ENCODE data around the gene CFAP157. TPM values are rescaled to one million over a fixed set of nuclear protein-coding genes. Genes with fewer than 3 reads are reported as not detected.

The CFAP157 gene
- total and polyA plus RNA-seq, 2 of the 13 experiments (the other 11 are each of a cell fraction or from before 2014, with no cell fraction given) = 0.07 TPM; not detected in 1

- TF ChIP-seq, protein P1, sequence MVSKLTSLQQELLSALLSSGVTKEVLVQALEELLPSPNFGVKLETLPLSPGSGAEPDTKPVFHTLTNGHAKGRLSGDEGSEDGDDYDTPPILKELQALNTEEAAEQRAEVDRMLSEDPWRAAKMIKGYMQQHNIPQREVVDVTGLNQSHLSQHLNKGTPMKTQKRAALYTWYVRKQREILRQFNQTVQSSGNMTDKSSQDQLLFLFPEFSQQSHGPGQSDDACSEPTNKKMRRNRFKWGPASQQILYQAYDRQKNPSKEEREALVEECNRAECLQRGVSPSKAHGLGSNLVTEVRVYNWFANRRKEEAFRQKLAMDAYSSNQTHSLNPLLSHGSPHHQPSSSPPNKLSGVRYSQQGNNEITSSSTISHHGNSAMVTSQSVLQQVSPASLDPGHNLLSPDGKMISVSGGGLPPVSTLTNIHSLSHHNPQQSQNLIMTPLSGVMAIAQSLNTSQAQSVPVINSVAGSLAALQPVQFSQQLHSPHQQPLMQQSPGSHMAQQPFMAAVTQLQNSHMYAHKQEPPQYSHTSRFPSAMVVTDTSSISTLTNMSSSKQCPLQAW (CRISPR knock-in tag; IDR thresholded peaks at IDR 0.05) = no peak
- TF ChIP-seq ZNF292 (CRISPR knock-in tag; IDR thresholded peaks at IDR 0.05; ENCODE audit: borderline replicate concordance, low read depth) = no peak
- TF ChIP-seq SRSF4 (IDR thresholded peaks at IDR 0.05; ENCODE audit: low read depth, low read length, poor library complexity, severe bottlenecking) = no peak
- TF ChIP-seq, protein P2, sequence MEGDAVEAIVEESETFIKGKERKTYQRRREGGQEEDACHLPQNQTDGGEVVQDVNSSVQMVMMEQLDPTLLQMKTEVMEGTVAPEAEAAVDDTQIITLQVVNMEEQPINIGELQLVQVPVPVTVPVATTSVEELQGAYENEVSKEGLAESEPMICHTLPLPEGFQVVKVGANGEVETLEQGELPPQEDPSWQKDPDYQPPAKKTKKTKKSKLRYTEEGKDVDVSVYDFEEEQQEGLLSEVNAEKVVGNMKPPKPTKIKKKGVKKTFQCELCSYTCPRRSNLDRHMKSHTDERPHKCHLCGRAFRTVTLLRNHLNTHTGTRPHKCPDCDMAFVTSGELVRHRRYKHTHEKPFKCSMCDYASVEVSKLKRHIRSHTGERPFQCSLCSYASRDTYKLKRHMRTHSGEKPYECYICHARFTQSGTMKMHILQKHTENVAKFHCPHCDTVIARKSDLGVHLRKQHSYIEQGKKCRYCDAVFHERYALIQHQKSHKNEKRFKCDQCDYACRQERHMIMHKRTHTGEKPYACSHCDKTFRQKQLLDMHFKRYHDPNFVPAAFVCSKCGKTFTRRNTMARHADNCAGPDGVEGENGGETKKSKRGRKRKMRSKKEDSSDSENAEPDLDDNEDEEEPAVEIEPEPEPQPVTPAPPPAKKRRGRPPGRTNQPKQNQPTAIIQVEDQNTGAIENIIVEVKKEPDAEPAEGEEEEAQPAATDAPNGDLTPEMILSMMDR (CRISPR knock-in tag; IDR thresholded peaks at IDR 0.05) = peak; percentile 70
- TF ChIP-seq SAP130 (CRISPR knock-in tag; IDR thresholded peaks at IDR 0.05; ENCODE audit: low read depth) = no peak
- TF ChIP-seq, protein P3, sequence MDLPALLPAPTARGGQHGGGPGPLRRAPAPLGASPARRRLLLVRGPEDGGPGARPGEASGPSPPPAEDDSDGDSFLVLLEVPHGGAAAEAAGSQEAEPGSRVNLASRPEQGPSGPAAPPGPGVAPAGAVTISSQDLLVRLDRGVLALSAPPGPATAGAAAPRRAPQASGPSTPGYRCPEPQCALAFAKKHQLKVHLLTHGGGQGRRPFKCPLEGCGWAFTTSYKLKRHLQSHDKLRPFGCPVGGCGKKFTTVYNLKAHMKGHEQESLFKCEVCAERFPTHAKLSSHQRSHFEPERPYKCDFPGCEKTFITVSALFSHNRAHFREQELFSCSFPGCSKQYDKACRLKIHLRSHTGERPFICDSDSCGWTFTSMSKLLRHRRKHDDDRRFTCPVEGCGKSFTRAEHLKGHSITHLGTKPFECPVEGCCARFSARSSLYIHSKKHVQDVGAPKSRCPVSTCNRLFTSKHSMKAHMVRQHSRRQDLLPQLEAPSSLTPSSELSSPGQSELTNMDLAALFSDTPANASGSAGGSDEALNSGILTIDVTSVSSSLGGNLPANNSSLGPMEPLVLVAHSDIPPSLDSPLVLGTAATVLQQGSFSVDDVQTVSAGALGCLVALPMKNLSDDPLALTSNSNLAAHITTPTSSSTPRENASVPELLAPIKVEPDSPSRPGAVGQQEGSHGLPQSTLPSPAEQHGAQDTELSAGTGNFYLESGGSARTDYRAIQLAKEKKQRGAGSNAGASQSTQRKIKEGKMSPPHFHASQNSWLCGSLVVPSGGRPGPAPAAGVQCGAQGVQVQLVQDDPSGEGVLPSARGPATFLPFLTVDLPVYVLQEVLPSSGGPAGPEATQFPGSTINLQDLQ (CRISPR knock-in tag; IDR thresholded peaks at IDR 0.05) = no peak
- no peak for TF ChIP-seq KLF11 (CRISPR knock-in tag; IDR thresholded peaks at IDR 0.05)
- TF ChIP-seq YY1 (IDR thresholded peaks at IDR 0.05; ENCODE audit: insufficient read depth, insufficient replicate concordance, low read depth, low read length) = no peak
- TF ChIP-seq ZNF124 (CRISPR knock-in tag; IDR thresholded peaks at IDR 0.05) = no peak
- no peak for TF ChIP-seq ZNF546 (CRISPR knock-in tag; conservative IDR thresholded peaks at IDR 0.05)
- TF ChIP-seq CENPT (CRISPR knock-in tag; IDR thresholded peaks at IDR 0.05; ENCODE audit: low read depth) = no peak
- TF ChIP-seq ZNF879 (CRISPR knock-in tag; IDR thresholded peaks at IDR 0.05) = no peak
- no peak for TF ChIP-seq U2AF2 (IDR thresholded peaks at IDR 0.05; ENCODE audit: low read depth, low read length)
- TF ChIP-seq ZNF496 (CRISPR knock-in tag; IDR thresholded peaks at IDR 0.05; ENCODE audit: insufficient replicate concordance) = no peak
- TF ChIP-seq SIX1 (CRISPR knock-in tag; IDR thresholded peaks at IDR 0.05; ENCODE audit: borderline replicate concordance) = no peak
- TF ChIP-seq, protein P4, sequence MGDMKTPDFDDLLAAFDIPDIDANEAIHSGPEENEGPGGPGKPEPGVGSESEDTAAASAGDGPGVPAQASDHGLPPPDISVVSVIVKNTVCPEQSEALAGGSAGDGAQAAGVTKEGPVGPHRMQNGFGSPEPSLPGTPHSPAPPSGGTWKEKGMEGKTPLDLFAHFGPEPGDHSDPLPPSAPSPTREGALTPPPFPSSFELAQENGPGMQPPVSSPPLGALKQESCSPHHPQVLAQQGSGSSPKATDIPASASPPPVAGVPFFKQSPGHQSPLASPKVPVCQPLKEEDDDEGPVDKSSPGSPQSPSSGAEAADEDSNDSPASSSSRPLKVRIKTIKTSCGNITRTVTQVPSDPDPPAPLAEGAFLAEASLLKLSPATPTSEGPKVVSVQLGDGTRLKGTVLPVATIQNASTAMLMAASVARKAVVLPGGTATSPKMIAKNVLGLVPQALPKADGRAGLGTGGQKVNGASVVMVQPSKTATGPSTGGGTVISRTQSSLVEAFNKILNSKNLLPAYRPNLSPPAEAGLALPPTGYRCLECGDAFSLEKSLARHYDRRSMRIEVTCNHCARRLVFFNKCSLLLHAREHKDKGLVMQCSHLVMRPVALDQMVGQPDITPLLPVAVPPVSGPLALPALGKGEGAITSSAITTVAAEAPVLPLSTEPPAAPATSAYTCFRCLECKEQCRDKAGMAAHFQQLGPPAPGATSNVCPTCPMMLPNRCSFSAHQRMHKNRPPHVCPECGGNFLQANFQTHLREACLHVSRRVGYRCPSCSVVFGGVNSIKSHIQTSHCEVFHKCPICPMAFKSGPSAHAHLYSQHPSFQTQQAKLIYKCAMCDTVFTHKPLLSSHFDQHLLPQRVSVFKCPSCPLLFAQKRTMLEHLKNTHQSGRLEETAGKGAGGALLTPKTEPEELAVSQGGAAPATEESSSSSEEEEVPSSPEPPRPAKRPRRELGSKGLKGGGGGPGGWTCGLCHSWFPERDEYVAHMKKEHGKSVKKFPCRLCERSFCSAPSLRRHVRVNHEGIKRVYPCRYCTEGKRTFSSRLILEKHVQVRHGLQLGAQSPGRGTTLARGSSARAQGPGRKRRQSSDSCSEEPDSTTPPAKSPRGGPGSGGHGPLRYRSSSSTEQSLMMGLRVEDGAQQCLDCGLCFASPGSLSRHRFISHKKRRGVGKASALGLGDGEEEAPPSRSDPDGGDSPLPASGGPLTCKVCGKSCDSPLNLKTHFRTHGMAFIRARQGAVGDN (CRISPR knock-in tag; IDR thresholded peaks at IDR 0.05) = peak; percentile 28; the same call in 1 of the 2 replicates
- TF ChIP-seq ZBTB38 (CRISPR knock-in tag; IDR thresholded peaks at IDR 0.05) = no peak
Measured at GRCh38 chr9:127763918-127764384, 57.2 kb downstream of the CFAP157 start (continued).
